ENCODE results near the gene VAT1.
"Not testable (repeated sequence)": the region's sequence is repeated elsewhere in the genome, so short reads cannot be mapped to it uniquely, and the experiment has no call there.

The VAT1 gene

GRCh38 chr17:42973323-42973722 is 48.9 kb downstream of the VAT1 start:
- not testable (repeated sequence) for DNase-seq (ENCODE audit: low spot score)

- DNase-seq (ENCODE audit: low spot score) = no peak
Observed at GRCh38 chr17:42971589-42971988, 50.6 kb downstream of the VAT1 start.

- DNase-seq (ENCODE audit: low spot score) = no peak
Observed at GRCh38 chr17:42969001-42969581, 53.1 kb downstream of the VAT1 start.

DNA sequence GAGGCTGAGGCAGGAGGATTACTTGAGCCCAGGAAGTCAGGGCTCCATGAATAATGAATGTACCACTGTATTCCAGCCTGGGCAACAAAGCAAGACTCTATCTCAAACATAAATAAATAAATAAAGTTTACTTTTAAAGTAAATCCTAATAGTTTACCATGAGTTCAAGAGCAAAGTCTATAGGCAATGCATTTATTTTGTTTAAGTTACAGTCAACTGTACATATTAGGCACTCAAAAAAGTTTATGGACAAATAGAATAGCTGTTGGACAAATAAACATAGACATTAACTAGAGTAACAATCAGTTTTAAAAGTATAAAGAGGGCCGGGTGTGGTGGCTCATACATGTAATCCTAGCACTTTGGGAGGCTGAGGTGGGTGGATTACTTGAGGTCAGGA is 54.3 kb downstream of the VAT1 start:
- no peak for DNase-seq (ENCODE audit: low spot score)

Measured in pons (tissue), 1 donor.